Hepatocyte (in vitro differentiated cells): ENCODE measurements around the gene TMCO4.

Experiments used
- CTCF ChIP-seq: fragments of 200-600 bp; sonication (generic); IDR thresholded peaks from 2 replicates; pipeline ENCODE4 v1.5.1; 2016; ENCODE audit warnings: antibody characterized with exemption, mild to moderate bottlenecking; ENCODE audit not compliant: poor library complexity
- EZH2phosphoT487 ChIP-seq: fragments of 200-600 bp; sonication (generic); IDR thresholded peaks from one replicate; pipeline ENCODE4 v1.6.1; 2018; ENCODE audit warnings: antibody characterized with exemption, mild to moderate bottlenecking, low read depth, moderate library complexity; ENCODE audit not compliant: unreplicated experiment, severe bottlenecking

DNA sequence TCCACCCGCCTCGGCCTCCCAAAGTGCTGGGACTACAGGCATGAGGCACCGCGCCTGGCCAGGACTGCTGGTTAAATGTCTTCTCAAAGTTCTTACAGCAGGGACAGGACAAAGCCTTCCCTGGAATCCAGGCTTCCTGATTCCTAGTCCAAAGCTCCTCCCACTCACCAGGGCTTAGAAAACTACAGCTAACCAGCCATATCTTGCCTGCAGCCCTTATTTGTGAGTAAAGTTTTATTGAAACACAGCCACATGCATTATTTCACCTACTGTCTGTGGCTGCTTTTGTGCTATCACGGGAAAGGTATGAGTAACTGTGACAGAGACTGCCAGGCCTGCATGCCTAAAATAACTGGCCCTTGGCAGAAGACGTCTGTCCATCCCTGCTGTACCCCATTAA, 24.4 kb downstream of the TMCO4 start:
- no peak for TF ChIP-seq CTCF
- TF ChIP-seq EZH2phosphoT487 = no peak
